Measurements from ENCODE around the gene PRR7. TPM values are rescaled to one million over a fixed set of nuclear protein-coding genes. Genes with fewer than 3 reads are reported as not detected.

Gene PRR7
- total RNA-seq, 1 experiment from 2014 or later, result 40.6 TPM

GRCh38 chr5:177435847-177436536 lies 10.6 kb upstream of the PRR7 start:
- POLR2A ChIA-PET (ENCODE audit: unreplicated experiment), result no interaction called here

GRCh38 chr5:177437623-177438022 lies 9.0 kb upstream of the PRR7 start:
- no peaks in the 10 kb centered on the region for H3K4me1 ChIP-seq (ENCODE audit: insufficient read depth, low read length)
- no peaks in the 10 kb centered on the region for H3K27me3 ChIP-seq (ENCODE audit: low read length)
- ChIA-PET CTCF (no interaction called here), POLR2A (ENCODE audit: unreplicated experiment) (no interaction called here)
- H3K36me3 ChIP-seq (ENCODE audit: low read depth, low read length), result peaks cover 28% of the 10 kb centered on the region
- H3K4me2 ChIP-seq (ENCODE audit: low read length), result no peak overlapping the region
- BruUV-seq (replicated peaks), result no TSS peak
- no peak overlapping the region for H3K27ac ChIP-seq (ENCODE audit: low read length)
- intact Hi-C loops (cut with micrococcal nuclease), result no loop called here
- no peak for TF ChIP-seq CTCF (conservative IDR thresholded peaks at IDR 0.05; ENCODE audit: low read depth, low read length)
- no peak for TF ChIP-seq EZH2 (IDR thresholded peaks at IDR 0.05; ENCODE audit: low read length, unreplicated experiment)
- no peak for TF ChIP-seq EZH2phosphoT487 (IDR thresholded peaks at IDR 0.05; ENCODE audit: borderline replicate concordance, low read length)
- no peaks in the 10 kb centered on the region for H3K9me3 ChIP-seq (ENCODE audit: low read length)
- H2AFZ ChIP-seq (ENCODE audit: low read length), result no peak overlapping the region
- no peak overlapping the region for H3K9ac ChIP-seq (ENCODE audit: low read length)
- ATAC-seq, result no peak
- H3K4me3 ChIP-seq (ENCODE audit: low read length), result no peak overlapping the region
- no peaks in the 10 kb centered on the region for H3K79me2 ChIP-seq (ENCODE audit: low read length)
- H4K20me1 ChIP-seq (ENCODE audit: low read length), result no peaks in the 10 kb centered on the region
- H3F3A ChIP-seq (ENCODE audit: low read length, unreplicated experiment), result peaks cover 4% of the 10 kb centered on the region
- H3K9me2 ChIP-seq (replicated peaks; ENCODE audit: low read length), result no peaks in the 10 kb centered on the region
- DNase-seq, result no peak

More at GRCh38 chr5:177435847-177436536, 10.6 kb upstream of the PRR7 start:
- Histone ChIP-seq H3K9ac (ENCODE audit: low read length) (no peak overlapping the region), H3K4me2 (ENCODE audit: low read length) (no peak overlapping the region), H3K36me3 (ENCODE audit: low read depth, low read length) (peaks cover 22% of the 10 kb centered on the region), H3K27me3 (ENCODE audit: low read length) (no peaks in the 10 kb centered on the region), H4K20me1 (ENCODE audit: low read length) (no peaks in the 10 kb centered on the region), H3F3A (ENCODE audit: low read length, unreplicated experiment) (peaks cover 4% of the 10 kb centered on the region), H3K9me3 (ENCODE audit: low read length) (no peaks in the 10 kb centered on the region), H2AFZ (ENCODE audit: low read length) (no peak overlapping the region), H3K9me2 (replicated peaks; ENCODE audit: low read length) (no peaks in the 10 kb centered on the region), H3K79me2 (ENCODE audit: low read length) (no peaks in the 10 kb centered on the region), H3K4me3 (ENCODE audit: low read length) (no peak overlapping the region), H3K4me1 (ENCODE audit: insufficient read depth, low read length) (no peaks in the 10 kb centered on the region), H3K27ac (ENCODE audit: low read length) (no peak overlapping the region)
- no peak for DNase-seq
- no TSS peak for BruUV-seq (replicated peaks)
- TF ChIP-seq CTCF (conservative IDR thresholded peaks at IDR 0.05; ENCODE audit: low read depth, low read length) (no peak), EZH2 (IDR thresholded peaks at IDR 0.05; ENCODE audit: low read length, unreplicated experiment) (no peak), EZH2phosphoT487 (IDR thresholded peaks at IDR 0.05; ENCODE audit: borderline replicate concordance, low read length) (no peak)
- intact Hi-C loops (cut with micrococcal nuclease), result no loop called here
- CTCF ChIA-PET, result no interaction called here
- ATAC-seq, result no peak

GRCh38 chr5:177438468-177438867 lies 8.1 kb upstream of the PRR7 start:
- H3K27ac ChIP-seq (ENCODE audit: low read length), result no peak overlapping the region
- BruUV-seq (replicated peaks), result no TSS peak
- peaks cover 4% of the 10 kb centered on the region for H3F3A ChIP-seq (ENCODE audit: low read length, unreplicated experiment)
- H3K9me2 ChIP-seq (replicated peaks; ENCODE audit: low read length), result no peaks in the 10 kb centered on the region
- H4K20me1 ChIP-seq (ENCODE audit: low read length), result no peaks in the 10 kb centered on the region
- no peaks in the 10 kb centered on the region for H3K4me1 ChIP-seq (ENCODE audit: insufficient read depth, low read length)
- no peaks in the 10 kb centered on the region for H3K9me3 ChIP-seq (ENCODE audit: low read length)
- no peak overlapping the region for H3K9ac ChIP-seq (ENCODE audit: low read length)
- ATAC-seq (no peak), DNase-seq (no peak)
- CTCF ChIA-PET, result no interaction called here
- H3K36me3 ChIP-seq (ENCODE audit: low read depth, low read length), result peaks cover 26% of the 10 kb centered on the region
- no peaks in the 10 kb centered on the region for H3K27me3 ChIP-seq (ENCODE audit: low read length)
- no peak overlapping the region for H3K4me3 ChIP-seq (ENCODE audit: low read length)
- POLR2A ChIA-PET (ENCODE audit: unreplicated experiment), result no interaction called here
- no peaks in the 10 kb centered on the region for H3K79me2 ChIP-seq (ENCODE audit: low read length)
- no peak overlapping the region for H2AFZ ChIP-seq (ENCODE audit: low read length)
- intact Hi-C loops (cut with micrococcal nuclease), result no loop called here
- TF ChIP-seq CTCF (conservative IDR thresholded peaks at IDR 0.05; ENCODE audit: low read depth, low read length), result no peak
- no peak for TF ChIP-seq EZH2 (IDR thresholded peaks at IDR 0.05; ENCODE audit: low read length, unreplicated experiment)
- TF ChIP-seq EZH2phosphoT487 (IDR thresholded peaks at IDR 0.05; ENCODE audit: borderline replicate concordance, low read length), result no peak
- no peak overlapping the region for H3K4me2 ChIP-seq (ENCODE audit: low read length)
